Posterior vena cava (tissue), 2 donors: ENCODE data around the gene PRMT1. TPM values are rescaled to one million over a fixed set of nuclear protein-coding genes. Genes with fewer than 3 reads are reported as not detected.

ENCODE experiments used
- DNase-seq: peaks from one replicate; pipeline ENCODE4 v3.0.0-alpha.2; 2020; ENCODE audit warnings: low spot score
- intact Hi-C, 2 donors: fragments of 100-400 bp; cut with DNase I; formaldehyde crosslinking; loops; one replicate each; pipeline versions ENCODE4 v1.14.1 to v1.14.2; 2022 to 2023
- total RNA-seq, 2 donors: library from RNA; stranded (reverse); fragmentation: NEBNext Ultra II Directional; extraction: Animal tissue kit (Norgen Biotek cat#: 25700); gene quantifications; one replicate each; pipeline ENCODE4 v1.2.1, GENCODE V29; 2021
- donor health status: DM: yes; HTN: yes; CAD: no.
- donor health status: DM: yes; HTN: yes; CAD: no.

PRMT1 gene
- total RNA-seq, 2 donors from 2014 or later = 79.1 to 91.5 TPM

GRCh38 chr19:49645995-49646394 is 31.1 kb upstream of the PRMT1 start:
- intact Hi-C loops = no loop called here

GRCh38 chr19:49646586-49646985 is 30.5 kb upstream of the PRMT1 start:
- intact Hi-C loops = no loop called here
- no peak for DNase-seq

More at GRCh38 chr19:49645995-49646394, 31.1 kb upstream of the PRMT1 start:
- no peak for DNase-seq

GRCh38 chr19:49651029-49651819 is 25.8 kb upstream of the PRMT1 start:
- intact Hi-C loops = no loop called here
- DNase-seq = no peak

GRCh38 chr19:49651820-49652550 is 25.1 kb upstream of the PRMT1 start:
- DNase-seq = no peak
- intact Hi-C loops = no loop called here

GRCh38 chr19:49652551-49653465 is 24.3 kb upstream of the PRMT1 start:
- no peak for DNase-seq
- intact Hi-C loops = no loop called here

GRCh38 chr19:49653466-49653806 is 23.6 kb upstream of the PRMT1 start:
- intact Hi-C loops = no loop called here
- DNase-seq = no peak

GRCh38 chr19:49654581-49654980 is 22.5 kb upstream of the PRMT1 start:
- DNase-seq = no peak
- intact Hi-C loops = no loop called here

GRCh38 chr19:49655570-49656455 is 21.3 kb upstream of the PRMT1 start:
- DNase-seq = no peak
- intact Hi-C loops = loop anchor here in 1 of 2 donors (1.0 kb wide), 1 partner anchor 48 kb away; no protein-coding TSS in a partner anchor

- no peak for DNase-seq
- intact Hi-C loops = no loop called here
Observed at GRCh38 chr19:49656456-49657109, 20.5 kb upstream of the PRMT1 start.

GRCh38 chr19:49657493-49658138 is 19.5 kb upstream of the PRMT1 start:
- DNase-seq = no peak
- intact Hi-C loops = loop anchor here in 1 of 2 donors (1.0 kb wide), 1 partner anchor 46 kb away; no protein-coding TSS in a partner anchor

- no peak for DNase-seq
- intact Hi-C loops = loop anchor here in 1 of 2 donors (1.0 kb wide), 1 partner anchor 47 kb away; no protein-coding TSS in a partner anchor
Observed at GRCh38 chr19:49658139-49658517, 18.9 kb upstream of the PRMT1 start.

- intact Hi-C loops = loop anchor here in 1 of 2 donors (1.0 kb wide), 1 partner anchor 48 kb away; no protein-coding TSS in a partner anchor
- no peak for DNase-seq
Observed at GRCh38 chr19:49658566-49659442, 18.3 kb upstream of the PRMT1 start.

- DNase-seq = no peak
- intact Hi-C loops = loop anchor here in 1 of 2 donors (10.0 kb wide), 1 partner anchor 146 kb away; the partner anchor contains the start of gene FCGRT
Observed at GRCh38 chr19:49660338-49660961, 16.6 kb upstream of the PRMT1 start.

GRCh38 chr19:49662011-49662410 is 15.1 kb upstream of the PRMT1 start:
- no peak for DNase-seq
- intact Hi-C loops = loop anchor here in 1 of 2 donors (10.0 kb wide), 1 partner anchor 147 kb away; the partner anchor contains the start of gene FCGRT

GRCh38 chr19:49663224-49663623 is 13.8 kb upstream of the PRMT1 start:
- DNase-seq = no peak

More at GRCh38 chr19:49663224-49663623, 13.8 kb upstream of the PRMT1 start:
- intact Hi-C loops = loop anchor here in 1 of 2 donors (10.0 kb wide), 1 partner anchor 148 kb away; the partner anchor contains the start of gene FCGRT
